Muscle layer of colon (tissue), 2 donors: Measurements from ENCODE around the gene PROM1.

Source experiments
- H3K27ac ChIP-seq: one replicate; pipeline ENCODE4 v1.7.0; 2013; ENCODE audit warnings: low read depth, mild to moderate bottlenecking, low read length, moderate library complexity
- H3K27me3 ChIP-seq, 2 donors: one replicate each; pipeline ENCODE4 v1.7.0; 2013; ENCODE audit warnings: low read length in 2 of 2, mild to moderate bottlenecking in 2 of 2; ENCODE audit not compliant: insufficient read depth in 2 of 2, control insufficient read depth in 1 of 2
- H3K36me3 ChIP-seq: one replicate; pipeline ENCODE4 v1.7.0; 2013; ENCODE audit warnings: mild to moderate bottlenecking, low read length; ENCODE audit not compliant: insufficient read depth
- H3K4me1 ChIP-seq: one replicate; pipeline ENCODE4 v1.7.0; 2013; ENCODE audit warnings: mild to moderate bottlenecking, low read length; ENCODE audit not compliant: insufficient read depth
- H3K4me3 ChIP-seq, 2 donors: one replicate each; pipeline ENCODE4 v1.7.0; 2013; ENCODE audit warnings: low read length in 2 of 2, low read depth in 1 of 2, mild to moderate bottlenecking in 1 of 2, moderate library complexity in 1 of 2
- H3K9ac ChIP-seq: one replicate; pipeline ENCODE4 v1.7.0; 2013; ENCODE audit warnings: low read length
- H3K9me3 ChIP-seq: one replicate; pipeline ENCODE4 v1.7.0; 2013; ENCODE audit warnings: mild to moderate bottlenecking, low read length
- donor health status: abdominal sarcoma.
- donor health status: Adenocarcinoma of cecum.

PROM1 gene

GRCh38 chr4:16106956-16107355, 23.1 kb upstream of the PROM1 start:
- Histone ChIP-seq H3K27me3 (no peaks in the 10 kb centered on the region), H3K9ac (no peak overlapping the region), H3K36me3 (no peaks in the 10 kb centered on the region), H3K4me3 (no peak overlapping the region), H3K4me1 (no peaks in the 10 kb centered on the region), H3K27ac (no peak overlapping the region), H3K9me3 (no peaks in the 10 kb centered on the region)

GRCh38 chr4:16104520-16104919, 20.7 kb upstream of the PROM1 start:
- H3K27me3 ChIP-seq = no peaks in the 10 kb centered on the region
- H3K4me1 ChIP-seq = no peaks in the 10 kb centered on the region
- no peak overlapping the region for H3K27ac ChIP-seq
- no peaks in the 10 kb centered on the region for H3K9me3 ChIP-seq
- H3K9ac ChIP-seq = no peak overlapping the region
- no peaks in the 10 kb centered on the region for H3K36me3 ChIP-seq
- H3K4me3 ChIP-seq = no peak overlapping the region

DNA sequence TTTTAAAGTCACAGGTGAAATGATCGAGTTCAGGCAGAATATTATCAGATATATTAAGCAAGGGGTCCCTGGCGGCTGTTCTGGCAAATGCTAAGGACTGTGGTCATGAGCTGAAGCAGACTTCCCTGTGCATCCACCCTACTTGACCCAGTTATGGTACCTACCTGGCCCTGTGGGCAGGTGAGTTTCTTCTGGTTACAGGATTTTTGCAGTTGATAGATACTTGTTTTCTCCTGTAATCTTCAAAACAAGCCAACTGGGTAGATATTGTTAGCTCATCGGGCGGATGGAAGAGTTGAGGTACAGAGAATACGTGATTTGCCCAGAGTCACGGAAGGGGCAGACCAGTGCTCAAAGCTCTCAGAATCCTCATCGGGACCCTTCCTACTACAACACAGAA, 18.5 kb upstream of the PROM1 start:
- no peak overlapping the region for H3K4me3 ChIP-seq

DNA sequence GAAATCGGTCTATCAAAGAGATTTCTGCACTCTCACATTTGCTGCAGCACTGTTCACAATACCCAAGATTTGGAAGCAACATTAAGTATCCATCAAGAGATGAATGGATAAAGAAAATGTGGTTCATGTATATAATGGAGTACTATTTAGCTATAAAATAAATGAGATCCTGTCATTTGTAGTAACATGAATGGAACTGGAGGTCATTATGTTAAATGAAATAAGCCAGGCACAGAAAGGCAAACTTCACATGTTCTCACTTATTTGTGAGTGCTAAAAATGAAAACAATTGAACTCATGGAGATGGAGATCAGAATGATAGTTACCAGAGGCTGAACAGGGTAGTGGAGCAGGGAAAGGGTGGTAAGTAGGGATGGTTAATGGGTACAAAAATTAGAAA, 17.0 kb upstream of the PROM1 start:
- Histone ChIP-seq H3K4me3 (no peak overlapping the region), H3K9ac (no peak overlapping the region), H3K9me3 (no peaks in the 10 kb centered on the region), H3K27ac (no peak overlapping the region), H3K27me3 (no peaks in the 10 kb centered on the region), H3K4me1 (no peaks in the 10 kb centered on the region), H3K36me3 (no peaks in the 10 kb centered on the region)

More for the DNA sequence above, 18.5 kb upstream of the PROM1 start:
- no peaks in the 10 kb centered on the region for H3K36me3 ChIP-seq
- no peaks in the 10 kb centered on the region for H3K27me3 ChIP-seq
- no peak overlapping the region for H3K27ac ChIP-seq
- H3K4me1 ChIP-seq = no peaks in the 10 kb centered on the region
- no peak overlapping the region for H3K9ac ChIP-seq
- H3K9me3 ChIP-seq = no peaks in the 10 kb centered on the region

DNA sequence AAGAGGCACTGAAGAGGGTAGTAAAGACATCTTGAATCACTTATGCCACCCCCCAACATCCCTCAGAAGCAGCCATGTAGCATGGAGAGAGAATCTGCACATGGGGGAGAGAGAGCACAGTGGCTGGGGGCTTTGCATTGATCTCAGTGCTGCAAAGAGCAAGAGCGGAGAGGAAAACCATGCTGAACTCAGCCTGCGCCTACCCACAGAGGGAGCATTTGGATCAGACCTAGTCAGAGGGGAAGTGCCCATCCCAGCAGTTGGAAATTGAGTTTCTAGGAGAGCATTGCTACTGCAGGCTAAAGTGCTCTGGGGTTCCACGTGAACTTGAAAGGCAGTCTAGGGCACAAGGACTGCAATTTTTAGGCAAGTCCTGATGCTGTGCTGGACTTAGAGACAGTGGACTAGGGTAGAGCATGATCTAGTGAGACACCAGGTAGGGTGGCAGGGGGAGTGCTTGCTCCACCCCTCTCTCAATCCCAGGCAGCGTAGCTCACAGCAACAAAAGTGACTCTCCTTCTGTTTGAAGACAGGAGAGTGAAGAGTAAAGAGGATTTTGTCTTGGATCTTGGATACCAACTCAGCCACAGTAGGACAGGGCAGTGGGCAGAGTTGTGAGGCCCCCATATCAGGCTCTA, 9.0 kb upstream of the PROM1 start:
- Histone ChIP-seq H3K9me3 (no peaks in the 10 kb centered on the region), H3K36me3 (no peaks in the 10 kb centered on the region), H3K27ac (no peak overlapping the region), H3K4me3 (no peak overlapping the region), H3K27me3 (no peaks in the 10 kb centered on the region), H3K4me1 (no peaks in the 10 kb centered on the region), H3K9ac (no peak overlapping the region)

DNA sequence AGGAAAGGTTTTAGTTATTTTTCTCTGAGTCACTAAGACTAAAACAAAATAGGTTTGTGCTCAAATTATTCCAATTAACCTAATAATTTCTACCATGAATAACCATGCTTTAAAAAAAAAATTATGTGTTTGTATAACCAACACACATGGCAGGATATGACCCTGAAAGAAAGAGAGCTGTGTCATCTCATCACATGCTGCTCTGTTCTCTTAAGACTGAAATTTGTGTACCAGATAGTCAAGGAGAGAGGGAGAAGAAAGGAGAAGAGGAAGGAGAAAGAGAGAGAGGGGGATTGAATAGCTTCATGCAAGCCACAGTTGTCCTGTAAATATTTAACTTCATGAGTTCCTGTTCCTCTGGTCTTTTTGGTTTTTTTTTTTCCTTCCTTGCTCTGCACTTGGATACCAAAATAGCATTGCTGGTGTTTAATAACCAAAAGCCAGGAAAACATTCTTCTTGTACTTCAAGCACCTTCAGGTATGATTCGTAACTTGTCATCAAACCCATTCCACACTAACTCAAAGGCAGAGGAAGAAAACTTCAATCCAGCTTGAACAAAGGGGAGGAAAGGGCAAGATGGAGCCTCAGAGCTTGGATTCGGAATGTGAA, 6.4 kb upstream of the PROM1 start:
- Histone ChIP-seq H3K9ac (no peak overlapping the region), H3K9me3 (no peaks in the 10 kb centered on the region), H3K27me3 (no peaks in the 10 kb centered on the region), H3K36me3 (no peaks in the 10 kb centered on the region), H3K4me3 (no peak overlapping the region), H3K4me1 (no peaks in the 10 kb centered on the region), H3K27ac (no peak overlapping the region)

DNA sequence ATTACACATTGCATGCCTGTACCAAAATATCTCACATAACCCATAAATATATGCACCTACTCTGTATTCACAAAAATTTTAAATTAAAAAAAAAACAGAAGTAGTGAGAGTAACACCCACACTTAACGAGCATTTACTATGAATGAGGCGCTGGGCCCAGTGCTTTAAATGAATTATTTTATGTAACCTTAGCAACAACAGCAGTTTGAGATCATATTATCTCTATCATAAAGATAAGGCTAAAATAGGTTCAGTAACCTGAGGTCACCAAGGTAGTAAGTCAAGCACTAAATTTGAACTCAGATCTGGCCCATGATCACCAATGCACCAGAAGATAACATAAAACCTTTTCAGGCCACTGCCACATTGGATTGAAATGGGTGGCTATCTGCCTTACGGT, 5.3 kb upstream of the PROM1 start:
- no peak overlapping the region for H3K9ac ChIP-seq
- no peak overlapping the region for H3K4me3 ChIP-seq
- no peaks in the 10 kb centered on the region for H3K9me3 ChIP-seq
- H3K27ac ChIP-seq = no peak overlapping the region
- peaks cover 4 to 5% of the 10 kb centered on the region in 2 donors for H3K27me3 ChIP-seq
- H3K4me1 ChIP-seq = no peaks in the 10 kb centered on the region
- H3K36me3 ChIP-seq = no peaks in the 10 kb centered on the region

DNA sequence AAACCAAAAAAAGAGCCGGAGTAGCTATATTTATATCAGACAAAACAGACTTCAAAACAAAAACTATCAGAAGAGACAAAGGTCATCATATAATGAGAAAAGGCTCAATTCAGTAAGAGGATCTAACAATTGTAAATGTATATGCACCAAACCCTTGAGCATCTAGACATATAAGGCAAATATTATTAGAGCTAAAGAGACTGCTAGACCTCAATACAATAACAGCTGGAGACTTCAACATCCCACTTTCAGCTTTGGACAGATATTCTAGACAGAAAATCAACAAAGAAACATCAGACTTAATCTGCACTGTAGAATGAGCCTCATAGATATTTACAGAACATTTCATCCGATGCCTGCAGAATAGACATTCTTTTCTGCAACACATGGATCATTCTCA, 4.8 kb upstream of the PROM1 start:
- no peak overlapping the region for H3K4me3 ChIP-seq
- H3K9ac ChIP-seq = no peak overlapping the region
- H3K36me3 ChIP-seq = no peaks in the 10 kb centered on the region
- H3K9me3 ChIP-seq = no peaks in the 10 kb centered on the region
- H3K4me1 ChIP-seq = no peaks in the 10 kb centered on the region
- no peak overlapping the region for H3K27ac ChIP-seq
- H3K27me3 ChIP-seq = peaks cover 9 to 10% of the 10 kb centered on the region in 2 donors

DNA sequence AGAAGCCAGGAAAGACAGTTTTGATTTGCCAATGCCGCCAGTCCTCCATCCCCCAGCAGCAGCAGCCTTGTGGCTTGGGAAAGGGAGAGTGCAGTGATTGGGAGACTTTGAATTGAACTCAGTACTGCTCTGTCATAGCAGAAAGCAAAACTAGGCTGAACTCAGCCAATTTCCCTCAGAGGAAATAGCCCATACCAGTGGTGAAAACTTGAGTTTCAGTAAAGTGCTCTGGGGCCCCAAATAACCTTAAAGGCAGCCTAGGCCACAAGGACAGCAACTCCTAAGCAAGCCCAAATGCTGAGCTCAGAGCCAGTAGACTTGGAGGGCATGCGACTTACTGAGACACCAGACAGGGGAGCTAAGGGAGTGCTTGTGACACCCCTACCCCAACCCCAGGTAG, 2.0 kb upstream of the PROM1 start:
- no peaks in the 10 kb centered on the region for H3K4me1 ChIP-seq
- peaks cover 11 to 30% of the 10 kb centered on the region in 2 donors for H3K27me3 ChIP-seq
- H3K36me3 ChIP-seq = no peaks in the 10 kb centered on the region

GRCh38 chr4:16082426-16083240, 1.2 kb downstream of the PROM1 start:
- Histone ChIP-seq H3K9me3 (no peaks in the 10 kb centered on the region), H3K27ac (no peak overlapping the region), H3K9ac (no peak overlapping the region), H3K36me3 (no peaks in the 10 kb centered on the region), H3K4me1 (no peaks in the 10 kb centered on the region), H3K27me3 (peaks cover 11 to 35% of the 10 kb centered on the region in 2 donors), H3K4me3 (peak overlapping the region; percentile 61 to 65)

More for the DNA sequence above, 2.0 kb upstream of the PROM1 start:
- Histone ChIP-seq H3K9ac (no peak overlapping the region), H3K27ac (no peak overlapping the region), H3K4me3 (no peak overlapping the region), H3K9me3 (no peaks in the 10 kb centered on the region)

DNA sequence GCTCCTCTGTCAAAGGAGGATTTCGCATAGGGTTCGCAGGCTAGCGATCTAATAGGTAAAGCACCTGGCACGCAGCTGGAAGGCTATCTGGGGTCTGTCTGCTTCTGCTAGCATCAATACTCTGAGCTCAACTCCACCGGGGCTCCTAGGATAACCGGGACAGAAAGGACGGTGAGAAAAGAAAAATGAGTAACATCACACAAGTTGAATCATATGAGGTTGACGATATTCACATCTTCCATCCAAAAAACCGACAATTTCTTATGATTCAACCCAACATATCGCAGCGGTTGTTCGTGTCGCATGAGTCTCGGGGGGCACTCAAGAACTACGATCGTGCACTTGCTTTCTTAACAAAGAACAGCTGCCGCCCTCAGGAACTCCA, 1.8 kb downstream of the PROM1 start:
- Histone ChIP-seq H3K27ac (no peak overlapping the region), H3K4me3 (peak overlapping the region in 1 of 2 donors; percentile 61), H3K9ac (no peak overlapping the region), H3K9me3 (no peaks in the 10 kb centered on the region), H3K27me3 (peaks cover 11 to 35% of the 10 kb centered on the region in 2 donors), H3K4me1 (no peaks in the 10 kb centered on the region), H3K36me3 (no peaks in the 10 kb centered on the region)
